HepG2 (cell line): ENCODE measurements around the gene SLC12A3.

Experiments used
- FOXM1 ChIP-seq: sonication (generic); formaldehyde crosslinking; IDR thresholded peaks from 2 replicates; pipeline ENCODE4 v1.5.0; 2020; ENCODE audit warnings: missing genetic modification reagents
- HNRNPUL1 ChIP-seq: fragments of 200-400 bp; formaldehyde crosslinking; IDR thresholded peaks from 2 replicates; pipeline ENCODE4 v1.6.1; 2017; ENCODE audit warnings: low read depth, mild to moderate bottlenecking, low read length, moderate library complexity
- JUNB ChIP-seq: sonication (generic); formaldehyde crosslinking; IDR thresholded peaks from 2 replicates; pipeline ENCODE4 v1.8.0; 2022; ENCODE audit warnings: missing genetic modification reagents, mild to moderate bottlenecking, borderline replicate concordance
- KLF12 ChIP-seq: sonication (generic); formaldehyde crosslinking; IDR thresholded peaks from 2 replicates; pipeline ENCODE4 v1.4.0; 2020; ENCODE audit warnings: missing genetic modification reagents, borderline replicate concordance
- NFYB ChIP-seq: sonication (generic); formaldehyde crosslinking; IDR thresholded peaks from 2 replicates; pipeline ENCODE4 v1.4.0; 2020; ENCODE audit warnings: missing genetic modification reagents
- NR3C1 ChIP-seq: sonication (generic); formaldehyde crosslinking; IDR thresholded peaks from 2 replicates; pipeline ENCODE4 v1.4.0; 2020; ENCODE audit warnings: missing genetic modification reagents
- RAD21 ChIP-seq: fragments of 450-650 bp; formaldehyde crosslinking; IDR thresholded peaks from 2 replicates; pipeline ENCODE4 v1.5.0; 2020; ENCODE audit warnings: mild to moderate bottlenecking
- SAP130 ChIP-seq: IDR thresholded peaks from 2 replicates; pipeline ENCODE4 v1.6.1; 2016; ENCODE audit warnings: low read depth
- TCF7 ChIP-seq: sonication (generic); IDR thresholded peaks from 2 replicates; pipeline ENCODE4 v1.6.1; 2016; ENCODE audit warnings: antibody characterized with exemption, low read depth
- ZNF180 ChIP-seq: sonication (generic); formaldehyde crosslinking; IDR thresholded peaks from 2 replicates; pipeline ENCODE4 v1.4.0; 2020; ENCODE audit warnings: low read depth, missing genetic modification reagents, borderline replicate concordance
- ZNF232 ChIP-seq: sonication (generic); formaldehyde crosslinking; IDR thresholded peaks from 2 replicates; pipeline ENCODE4 v1.4.0; 2020; ENCODE audit warnings: missing genetic modification reagents, borderline replicate concordance
- TF ChIP-seq, protein P1 (sequence below): sonication (generic); formaldehyde crosslinking; IDR thresholded peaks from 2 replicates; pipeline ENCODE4 v1.4.0; 2020; ENCODE audit warnings: mild to moderate bottlenecking, low read depth, missing genetic modification reagents
- TF ChIP-seq, protein P2 (sequence below), 2 experiments: IDR thresholded peaks; 2 replicates each; pipeline ENCODE4 v1.6.1; 2011 to 2012; ENCODE audit warnings: low read length in 2 of 2, borderline replicate concordance in 1 of 2, low read depth in 1 of 2, mild to moderate bottlenecking in 1 of 2, moderate library complexity in 1 of 2

DNA sequence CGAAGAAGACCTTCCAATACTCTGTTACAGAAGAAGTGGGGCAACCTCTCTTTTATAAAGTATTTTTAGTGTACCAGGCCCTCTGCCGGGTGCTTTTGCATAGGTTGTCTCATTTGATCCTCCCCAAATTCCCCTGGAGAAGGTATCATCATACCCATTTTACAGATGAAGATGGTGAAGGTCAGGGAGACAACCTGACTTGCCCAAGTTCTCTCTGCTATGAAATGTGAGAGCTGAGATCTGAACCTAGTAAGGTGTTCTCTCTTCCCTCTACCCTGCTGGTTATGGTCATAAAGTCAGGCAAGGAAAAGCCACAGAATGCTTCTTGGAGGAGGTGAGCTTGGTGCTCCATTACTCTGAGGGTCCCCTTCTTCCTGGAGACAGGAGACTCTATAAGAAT is 38.9 kb downstream of the SLC12A3 start:
- TF ChIP-seq FOXM1 (CRISPR knock-in tag) (no peak), ZNF232 (no peak), RAD21 (CRISPR knock-in tag) (no peak), NFYB (CRISPR knock-in tag) (no peak), NR3C1 (CRISPR knock-in tag) (no peak), JUNB (CRISPR knock-in tag) (no peak), ZNF180 (CRISPR knock-in tag) (no peak), HNRNPUL1 (no peak), SAP130 (CRISPR knock-in tag) (no peak), KLF12 (CRISPR knock-in tag) (no peak), TCF7 (no peak)
- TF ChIP-seq, protein P1, sequence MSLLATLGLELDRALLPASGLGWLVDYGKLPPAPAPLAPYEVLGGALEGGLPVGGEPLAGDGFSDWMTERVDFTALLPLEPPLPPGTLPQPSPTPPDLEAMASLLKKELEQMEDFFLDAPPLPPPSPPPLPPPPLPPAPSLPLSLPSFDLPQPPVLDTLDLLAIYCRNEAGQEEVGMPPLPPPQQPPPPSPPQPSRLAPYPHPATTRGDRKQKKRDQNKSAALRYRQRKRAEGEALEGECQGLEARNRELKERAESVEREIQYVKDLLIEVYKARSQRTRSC = no peak
- TF ChIP-seq, protein P2, sequence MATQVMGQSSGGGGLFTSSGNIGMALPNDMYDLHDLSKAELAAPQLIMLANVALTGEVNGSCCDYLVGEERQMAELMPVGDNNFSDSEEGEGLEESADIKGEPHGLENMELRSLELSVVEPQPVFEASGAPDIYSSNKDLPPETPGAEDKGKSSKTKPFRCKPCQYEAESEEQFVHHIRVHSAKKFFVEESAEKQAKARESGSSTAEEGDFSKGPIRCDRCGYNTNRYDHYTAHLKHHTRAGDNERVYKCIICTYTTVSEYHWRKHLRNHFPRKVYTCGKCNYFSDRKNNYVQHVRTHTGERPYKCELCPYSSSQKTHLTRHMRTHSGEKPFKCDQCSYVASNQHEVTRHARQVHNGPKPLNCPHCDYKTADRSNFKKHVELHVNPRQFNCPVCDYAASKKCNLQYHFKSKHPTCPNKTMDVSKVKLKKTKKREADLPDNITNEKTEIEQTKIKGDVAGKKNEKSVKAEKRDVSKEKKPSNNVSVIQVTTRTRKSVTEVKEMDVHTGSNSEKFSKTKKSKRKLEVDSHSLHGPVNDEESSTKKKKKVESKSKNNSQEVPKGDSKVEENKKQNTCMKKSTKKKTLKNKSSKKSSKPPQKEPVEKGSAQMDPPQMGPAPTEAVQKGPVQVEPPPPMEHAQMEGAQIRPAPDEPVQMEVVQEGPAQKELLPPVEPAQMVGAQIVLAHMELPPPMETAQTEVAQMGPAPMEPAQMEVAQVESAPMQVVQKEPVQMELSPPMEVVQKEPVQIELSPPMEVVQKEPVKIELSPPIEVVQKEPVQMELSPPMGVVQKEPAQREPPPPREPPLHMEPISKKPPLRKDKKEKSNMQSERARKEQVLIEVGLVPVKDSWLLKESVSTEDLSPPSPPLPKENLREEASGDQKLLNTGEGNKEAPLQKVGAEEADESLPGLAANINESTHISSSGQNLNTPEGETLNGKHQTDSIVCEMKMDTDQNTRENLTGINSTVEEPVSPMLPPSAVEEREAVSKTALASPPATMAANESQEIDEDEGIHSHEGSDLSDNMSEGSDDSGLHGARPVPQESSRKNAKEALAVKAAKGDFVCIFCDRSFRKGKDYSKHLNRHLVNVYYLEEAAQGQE (IDR thresholded peaks at IDR 0.05; ENCODE audit: borderline replicate concordance in 1 of 2, low read depth in 1 of 2, low read length in 2 of 2) = no peak
